Ovary (tissue), 9 donors: ENCODE results near the gene THADA. TPM values are rescaled to one million over a fixed set of nuclear protein-coding genes. Genes with fewer than 3 reads are reported as not detected.
A peak's percentile ranks its signal among the peaks of the same experiment; 100 is the strongest.

Source experiments
- DNase-seq, 5 donors: peaks; one replicate each; pipeline ENCODE4 v3.0.0-alpha.2; 2019 to 2020
- H3K27ac ChIP-seq, 2 donors: fragments of 200-600 bp; one replicate each; pipeline versions ENCODE4 v1.5.1 to v1.8.0; 2019 to 2022
- H3K27me3 ChIP-seq: fragments of 200-600 bp; one replicate; pipeline ENCODE4 v1.8.0; 2022
- H3K36me3 ChIP-seq: fragments of 200-600 bp; sonication (generic); one replicate; pipeline ENCODE4 v1.5.1; 2019
- H3K4me1 ChIP-seq: one replicate; pipeline ENCODE4 v1.8.1; 2013; ENCODE audit warnings: mild to moderate bottlenecking, moderate library complexity; ENCODE audit not compliant: insufficient read depth
- H3K4me3 ChIP-seq: fragments of 200-600 bp; sonication (generic); one replicate; pipeline ENCODE4 v1.5.1; 2017
- H3K9me3 ChIP-seq, 2 donors: fragments of 200-600 bp in 1 of 2; sonication (generic) in 1 of 2; one replicate each; pipeline versions ENCODE4 v1.5.1 to v1.8.1; 2013 to 2019; ENCODE audit warnings: mild to moderate bottlenecking in 1 of 2, moderate library complexity in 1 of 2
- EP300 ChIP-seq: sonication (generic); formaldehyde crosslinking; IDR thresholded peaks from one replicate; pipeline ENCODE4 v1.6.1; 2017; ENCODE audit warnings: antibody characterized with exemption
- POLR2A ChIP-seq: fragments of 450-650 bp; IDR thresholded peaks from one replicate; pipeline ENCODE4 v1.6.1; 2017; ENCODE audit warnings: antibody characterized with exemption, mild to moderate bottlenecking, moderate library complexity
- WGBS, 3 donors: extraction: QIAGEN DNeasy Blood & Tissue Kit in 1 of 3; methylation state at CpG; one replicate each; pipeline versions ENCODE4 v1.1.5 to v1.1.7; 2013 to 2017; 5-methylcytosine and 5-hydroxymethylcytosine counted together
- intact Hi-C, 4 donors: fragments of 100-400 bp; cut with DNase I; formaldehyde crosslinking; loops; one replicate each; pipeline versions ENCODE4 v1.11.0 to v1.15.1; 2022 to 2023
- polyA plus RNA-seq, 2 donors: library from polyadenylated mRNA; stranded (reverse); fragments of 200-250 nt in 1 of 2; fragments of 350-450 nt in 1 of 2; fragmentation: Illumina TruSeq in 1 of 2; extraction: RNeasy Lipid Tissue Mini Kit (QIAGEN cat#74804) in 1 of 2; gene quantifications; one replicate each; pipeline ENCODE4 v1.2.3, GENCODE V29; 2013 to 2014
- total RNA-seq, 7 donors: library from RNA; depleted of rRNA in 2 of 7; stranded (reverse); fragments of >200 nt in 2 of 7; fragmentation: NEBNext Ultra II Directional in 3 of 7; extraction: Animal tissue kit (Norgen Biotek cat#: 25700) in 3 of 7; gene quantifications; one replicate each; pipeline versions ENCODE4 v1.1.0 to v1.2.4, GENCODE V29; 2016 to 2023
- TF ChIP-seq, protein P1 (sequence below), 3 donors: fragments of 450-650 bp in 2 of 3; fragments of 200-600 bp in 1 of 3; IDR thresholded peaks; one replicate each; pipeline versions ENCODE4 v1.5.1 to v1.8.0; 2016 to 2022; ENCODE audit warnings: antibody characterized with exemption in 3 of 3, mild to moderate bottlenecking in 1 of 3
- donor health status: DM: no; HTN: no; CAD: no; lungs with moderate emphysema.
- donor health status: DM: no; HTN: no; CAD: no.
- donor health status: Bipolar disorder and iron deficiency.
- donor health status: DM: yes; HTN: yes; CAD: no.
- donor health status: DM: no; HTN: no; CAD: no.
- donor health status: DM: yes; HTN: yes; CAD: no.

THADA gene
- total and polyA plus RNA-seq, 9 donors, result 14.0 to 46.8 (median 28.6) TPM

DNA sequence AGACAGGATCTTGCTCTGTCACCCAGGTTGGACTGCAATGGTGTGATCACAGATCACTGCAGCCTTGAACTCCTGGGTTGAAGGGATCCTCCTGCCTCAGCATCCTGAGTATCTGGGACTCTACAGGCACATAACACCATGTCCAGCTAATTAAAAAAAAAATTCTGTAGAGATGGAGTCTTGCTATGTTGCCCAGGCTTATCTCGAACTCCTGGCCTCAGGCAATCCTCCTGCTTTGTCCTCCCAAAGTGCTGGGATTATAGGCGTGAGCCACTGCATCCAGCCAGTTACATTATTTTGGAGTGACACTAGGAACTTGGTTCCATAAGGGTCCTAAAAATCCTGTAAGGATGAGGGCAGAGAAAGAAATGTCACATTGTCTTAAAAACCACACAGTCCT is 280.4 kb downstream of the THADA start:
- H3K36me3 ChIP-seq, result no peaks in the 10 kb centered on the region
- peak overlapping the region in 1 of 2 donors; percentile 10 for H3K27ac ChIP-seq
- 98 to 100% (median 100%) methylated on average over 2 of the region's 2 CpGs for WGBS, 3 donors
- peaks cover 9% of the 10 kb centered on the region for H3K4me1 ChIP-seq
- H3K9me3 ChIP-seq, result no peaks in the 10 kb centered on the region
- H3K27me3 ChIP-seq, result no peaks in the 10 kb centered on the region
- TF ChIP-seq, protein P1, sequence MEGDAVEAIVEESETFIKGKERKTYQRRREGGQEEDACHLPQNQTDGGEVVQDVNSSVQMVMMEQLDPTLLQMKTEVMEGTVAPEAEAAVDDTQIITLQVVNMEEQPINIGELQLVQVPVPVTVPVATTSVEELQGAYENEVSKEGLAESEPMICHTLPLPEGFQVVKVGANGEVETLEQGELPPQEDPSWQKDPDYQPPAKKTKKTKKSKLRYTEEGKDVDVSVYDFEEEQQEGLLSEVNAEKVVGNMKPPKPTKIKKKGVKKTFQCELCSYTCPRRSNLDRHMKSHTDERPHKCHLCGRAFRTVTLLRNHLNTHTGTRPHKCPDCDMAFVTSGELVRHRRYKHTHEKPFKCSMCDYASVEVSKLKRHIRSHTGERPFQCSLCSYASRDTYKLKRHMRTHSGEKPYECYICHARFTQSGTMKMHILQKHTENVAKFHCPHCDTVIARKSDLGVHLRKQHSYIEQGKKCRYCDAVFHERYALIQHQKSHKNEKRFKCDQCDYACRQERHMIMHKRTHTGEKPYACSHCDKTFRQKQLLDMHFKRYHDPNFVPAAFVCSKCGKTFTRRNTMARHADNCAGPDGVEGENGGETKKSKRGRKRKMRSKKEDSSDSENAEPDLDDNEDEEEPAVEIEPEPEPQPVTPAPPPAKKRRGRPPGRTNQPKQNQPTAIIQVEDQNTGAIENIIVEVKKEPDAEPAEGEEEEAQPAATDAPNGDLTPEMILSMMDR (IDR thresholded peaks at IDR 0.05), result no peak
- TF ChIP-seq POLR2A (no peak), EP300 (no peak)
- peak in 2 of 5 donors; percentile 1 to 8 for DNase-seq
- no peak overlapping the region for H3K4me3 ChIP-seq
- intact Hi-C loops, result no loop called here

DNA sequence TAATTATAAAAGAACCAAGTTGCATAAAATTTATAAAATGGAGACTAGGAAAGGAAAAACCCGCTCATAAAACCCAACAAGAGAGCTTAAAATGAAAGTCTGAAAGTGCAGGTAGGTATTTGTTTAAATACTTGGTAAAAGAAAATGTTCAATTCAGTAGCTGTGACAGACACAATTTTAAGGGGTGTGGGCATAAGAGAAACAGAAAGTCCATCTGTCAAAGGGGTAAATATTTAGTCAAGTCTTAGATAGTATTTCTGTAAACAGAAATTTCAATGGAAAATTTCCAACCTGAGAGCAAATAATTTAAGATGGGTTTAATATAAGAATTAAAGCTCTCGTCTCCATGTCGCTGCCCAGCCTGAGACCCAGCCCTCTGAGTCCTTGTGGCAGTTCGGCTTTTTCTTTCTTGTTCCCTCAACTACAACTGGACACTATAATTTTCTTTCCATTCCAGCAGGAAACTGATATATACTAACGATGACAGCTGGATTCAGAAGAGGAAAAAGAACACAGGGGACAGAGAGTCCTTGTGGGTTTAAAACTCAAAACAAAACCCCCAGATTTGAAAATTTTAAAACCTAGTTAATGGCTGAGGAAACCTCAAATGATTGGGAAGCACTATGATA is 281.4 kb downstream of the THADA start:
- intact Hi-C loops, result no loop called here
- H3K4me3 ChIP-seq, result no peak overlapping the region
- no peaks in the 10 kb centered on the region for H3K36me3 ChIP-seq
- H3K27me3 ChIP-seq, result no peaks in the 10 kb centered on the region
- peak overlapping the region; percentile 9 to 71 for H3K27ac ChIP-seq
- H3K9me3 ChIP-seq, result no peaks in the 10 kb centered on the region
- 26 to 42% (median 38%) methylated on average over 5 of the region's 5 CpGs for WGBS, 3 donors
- TF ChIP-seq EP300 (no peak), POLR2A (no peak)
- TF ChIP-seq, protein P1 (IDR thresholded peaks at IDR 0.05), result no peak
- peaks cover 9% of the 10 kb centered on the region for H3K4me1 ChIP-seq
- DNase-seq, result peak in 1 of 5 donors; percentile 12

DNA sequence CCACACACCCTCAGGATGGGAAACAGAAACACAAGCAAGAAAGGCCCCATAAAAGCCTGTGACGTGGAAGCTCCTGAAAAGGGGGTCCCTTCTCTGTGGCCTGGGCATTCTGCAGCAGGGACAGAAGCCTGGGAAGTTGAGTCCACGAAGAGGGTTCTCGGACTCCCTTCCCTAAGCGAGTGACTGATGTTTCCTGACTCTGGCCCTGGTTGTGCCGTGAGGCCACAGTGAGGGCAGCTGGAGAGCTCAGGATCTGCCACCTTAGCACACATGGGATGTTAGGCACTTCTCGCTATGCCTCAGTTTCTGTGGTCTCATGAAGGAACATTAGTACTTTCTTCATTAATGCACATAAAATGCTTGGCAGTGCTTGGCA is 282.2 kb downstream of the THADA start:
- H3K4me1 ChIP-seq, result peaks cover 9% of the 10 kb centered on the region
- 92 to 96% (median 95%) methylated on average over 6 of the region's 6 CpGs for WGBS, 3 donors
- intact Hi-C loops, result no loop called here

DNA sequence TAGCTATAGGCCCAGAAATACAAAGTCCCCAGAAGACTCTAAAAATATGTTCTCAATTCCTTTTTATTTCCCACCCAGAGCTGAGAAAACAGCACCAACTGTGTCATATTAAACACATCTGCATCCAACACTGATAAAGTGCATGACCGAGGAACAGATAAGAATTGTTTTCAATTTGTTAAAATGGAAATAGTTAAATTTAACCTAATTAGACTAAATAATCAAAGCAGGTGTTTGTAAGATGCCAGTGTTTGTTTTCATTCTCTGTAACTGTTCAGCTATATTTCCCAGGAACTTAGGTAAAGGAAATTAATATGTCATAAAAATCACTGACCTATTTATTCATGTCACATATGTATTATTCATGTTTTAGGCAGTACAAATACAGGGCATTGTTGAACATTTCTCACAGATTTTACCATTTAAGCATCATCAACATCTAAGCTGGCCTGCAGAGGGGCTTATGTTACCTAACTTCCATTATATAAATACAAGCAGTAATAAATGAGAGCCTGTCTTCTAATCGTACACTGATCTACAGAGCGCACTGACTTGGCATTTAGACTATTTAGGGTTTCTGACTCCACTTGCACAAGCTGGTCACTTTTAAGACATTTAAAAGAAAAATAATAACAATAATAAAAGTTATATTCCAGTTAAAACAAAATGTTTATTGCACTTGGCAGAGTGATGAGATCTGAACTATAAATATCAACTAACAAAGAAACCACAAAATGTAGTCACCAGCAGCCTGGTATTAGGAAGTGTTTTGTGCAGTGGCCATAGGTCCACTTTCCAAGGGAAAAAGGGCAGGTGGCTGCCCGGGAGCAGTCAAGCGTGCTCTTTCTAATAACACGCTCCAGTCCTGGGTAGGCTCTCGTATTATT is 282.8 kb downstream of the THADA start:
- TF ChIP-seq POLR2A, result no peak
- TF ChIP-seq, protein P1 (IDR thresholded peaks at IDR 0.05), result no peak
- TF ChIP-seq EP300, result no peak
- Histone ChIP-seq H3K27ac (peak overlapping the region; percentile 27 to 71), H3K27me3 (no peaks in the 10 kb centered on the region), H3K4me3 (no peak overlapping the region), H3K4me1 (peaks cover 9% of the 10 kb centered on the region), H3K9me3 (no peaks in the 10 kb centered on the region), H3K36me3 (no peaks in the 10 kb centered on the region)
- intact Hi-C loops, result no loop called here
- DNase-seq, result no peak
- 35 to 44% (median 44%) methylated on average over 7 of the region's 7 CpGs for WGBS, 3 donors

More for the DNA sequence above, 282.2 kb downstream of the THADA start:
- no peaks in the 10 kb centered on the region for H3K27me3 ChIP-seq
- no peak overlapping the region for H3K4me3 ChIP-seq
- no peaks in the 10 kb centered on the region for H3K36me3 ChIP-seq
- H3K9me3 ChIP-seq, result no peaks in the 10 kb centered on the region
- peak in 1 of 5 donors; percentile 8 for DNase-seq
- H3K27ac ChIP-seq, result peak overlapping the region in 1 of 2 donors; percentile 71
- no peak for TF ChIP-seq EP300
- TF ChIP-seq, protein P1 (IDR thresholded peaks at IDR 0.05), result no peak
- no peak for TF ChIP-seq POLR2A
